ENCODE measurements around the gene TANC2.

Gene TANC2

DNA sequence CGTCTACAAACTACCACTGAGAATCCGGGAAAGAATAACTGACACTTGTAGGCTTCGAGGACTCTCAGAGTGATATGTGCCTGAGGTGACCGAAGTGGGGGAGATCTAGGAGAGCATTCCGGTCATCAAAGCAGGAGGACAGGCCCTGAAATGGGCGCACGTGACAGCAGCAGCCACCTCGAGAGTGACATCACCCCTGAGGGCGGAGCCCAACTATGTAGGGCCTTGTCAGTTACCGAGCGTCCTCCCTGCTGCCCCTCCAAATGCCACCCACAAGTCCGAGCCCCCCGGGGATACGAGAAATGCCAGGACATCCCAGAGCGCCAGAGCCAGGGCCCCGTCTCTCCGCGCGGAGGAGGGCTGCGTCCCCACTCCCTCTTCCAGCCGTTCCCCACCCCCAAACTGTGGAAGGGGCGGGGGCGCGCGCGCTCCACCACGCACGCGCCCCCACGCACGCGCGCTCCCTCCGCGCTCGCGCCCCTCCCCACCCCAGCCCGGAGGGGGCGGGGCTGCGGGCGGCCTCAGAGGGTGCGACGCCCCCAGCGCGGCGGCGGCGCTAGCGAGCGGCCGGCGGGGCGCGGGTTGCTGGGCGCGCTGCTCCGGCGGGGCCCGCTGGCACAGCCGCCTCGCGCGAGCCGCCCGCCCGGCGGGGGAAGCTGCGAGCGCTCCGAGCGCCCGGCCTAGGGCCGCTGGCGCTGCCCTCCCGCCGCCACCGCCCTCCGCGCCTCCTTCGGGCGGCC, at the start of gene TANC2:
Gene TANC2 (plus strand): TSS at position 550 of the 740 bp plus-strand sequence. CDS start 43,325 bp downstream, outside the sequence.
- DNase-seq (ENCODE audit: low read depth): peak; percentile 80

DNA sequence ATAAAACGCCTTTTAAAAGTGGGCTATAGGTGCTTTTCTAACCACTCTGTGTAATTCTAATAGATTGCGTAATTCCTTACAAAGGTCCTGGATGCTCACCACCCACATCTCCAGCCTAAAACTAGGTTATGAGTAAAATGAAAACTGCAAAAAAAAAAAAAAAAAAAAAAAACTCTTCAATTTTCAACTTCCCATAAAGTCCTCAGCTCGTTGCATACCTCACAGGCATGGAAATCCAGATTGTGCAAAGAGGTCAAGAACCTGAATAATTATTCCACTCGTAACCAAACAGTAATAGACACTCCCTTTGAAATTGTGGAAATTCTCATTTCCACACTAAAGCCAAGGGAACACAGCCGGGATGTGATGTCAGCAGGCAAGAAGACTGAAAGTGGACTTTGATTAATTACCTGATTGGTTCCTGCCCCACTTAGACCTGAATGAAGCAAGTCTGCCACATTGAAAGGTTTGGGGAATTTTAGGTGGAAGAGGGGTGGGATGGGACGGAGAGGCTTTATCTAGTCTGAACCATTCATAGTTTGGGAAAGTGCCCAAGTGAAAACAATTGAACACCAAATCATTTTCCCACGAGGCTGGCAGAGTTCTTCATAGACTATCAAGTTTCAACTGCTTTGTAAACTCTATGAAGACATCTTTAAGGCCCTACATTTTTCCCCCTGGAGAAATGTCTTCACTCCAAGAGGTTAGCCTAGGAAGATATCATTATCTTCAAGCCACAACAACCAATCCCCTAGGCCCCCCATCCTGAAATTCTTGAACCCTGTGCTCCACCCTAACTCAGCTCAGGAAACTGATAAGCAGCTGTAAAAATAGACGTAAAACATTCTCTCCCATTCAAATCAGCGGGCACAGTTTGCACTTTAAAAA, 49.1 kb upstream of the TANC2 start:
- peak; percentile 55 for DNase-seq (ENCODE audit: low read depth)

DNA sequence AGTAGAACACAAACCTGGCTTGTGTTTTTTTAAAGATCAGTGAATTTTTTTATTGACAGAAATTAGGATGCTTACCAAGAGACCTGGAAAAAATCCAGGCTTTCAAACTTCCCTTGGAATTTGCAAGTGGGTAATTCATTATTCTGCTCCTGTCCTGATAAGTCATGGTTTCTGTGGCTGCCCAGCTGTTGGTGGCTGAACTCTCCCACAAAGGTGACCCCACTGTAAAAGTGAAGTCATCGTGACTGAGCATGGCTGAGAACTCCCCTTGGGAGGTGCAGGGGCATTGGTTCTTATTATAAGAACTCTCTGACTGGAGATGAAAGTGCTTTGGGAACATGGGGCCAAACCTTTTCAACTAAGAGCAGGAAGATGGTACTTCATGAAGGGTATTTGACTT, 46.6 kb upstream of the TANC2 start:
- DNase-seq (ENCODE audit: low read depth): peak; percentile 41

GRCh38 chr17:62920300-62920699, 45.7 kb upstream of the TANC2 start:
- no peak for DNase-seq (ENCODE audit: low read depth)

- no peak for DNase-seq (ENCODE audit: low read depth)
Observed at GRCh38 chr17:62921817-62922216, 44.2 kb upstream of the TANC2 start.

GRCh38 chr17:62923258-62924150, 42.5 kb upstream of the TANC2 start:
- no peak for DNase-seq (ENCODE audit: low read depth)

- no peak for DNase-seq (ENCODE audit: low read depth)
Observed at GRCh38 chr17:62925267-62925836, 40.7 kb upstream of the TANC2 start.

DNA sequence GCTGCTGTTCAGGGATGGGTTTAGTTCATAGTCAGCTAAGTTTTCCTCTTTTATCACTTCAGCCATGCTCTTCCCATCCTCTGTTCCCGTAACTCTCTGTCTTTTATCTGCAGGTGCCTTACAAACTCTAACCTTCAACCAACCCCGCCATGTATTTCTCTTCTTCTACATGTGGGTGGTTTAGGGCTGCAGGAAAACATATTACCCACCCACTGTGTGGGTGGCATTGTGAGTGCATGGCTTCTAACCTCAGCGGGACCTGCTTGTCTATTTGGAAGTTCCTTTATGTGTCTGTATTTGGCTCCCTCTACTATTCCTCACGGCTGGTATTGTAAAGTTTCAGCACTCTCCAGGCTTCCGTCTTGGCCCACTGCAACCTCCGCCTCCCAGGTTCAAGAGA, 39.0 kb upstream of the TANC2 start:
- DNase-seq (ENCODE audit: low read depth): no peak

GRCh38 chr17:62929320-62929719, 36.7 kb upstream of the TANC2 start:
- no peak for DNase-seq (ENCODE audit: low read depth)

DNA sequence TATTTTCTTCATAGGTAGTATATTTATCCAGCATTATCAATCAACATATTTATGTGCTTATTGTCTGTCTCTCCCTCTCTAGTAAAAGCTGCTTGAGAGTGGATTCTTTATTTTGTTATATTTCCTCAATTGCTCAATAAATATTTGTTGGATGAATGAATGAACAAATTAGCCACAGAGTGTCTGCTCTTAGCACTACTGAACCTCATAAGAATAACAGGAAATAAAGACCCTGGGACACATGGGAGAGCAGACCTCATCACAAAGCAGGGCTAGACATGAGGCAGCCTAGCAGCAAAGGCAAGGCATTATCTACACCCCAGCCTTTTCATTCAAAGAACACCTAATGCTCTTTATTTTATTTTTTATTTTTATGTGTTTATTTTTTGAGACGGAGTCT, 34.9 kb upstream of the TANC2 start:
- DNase-seq (ENCODE audit: low read depth): peak; percentile 60

DNA sequence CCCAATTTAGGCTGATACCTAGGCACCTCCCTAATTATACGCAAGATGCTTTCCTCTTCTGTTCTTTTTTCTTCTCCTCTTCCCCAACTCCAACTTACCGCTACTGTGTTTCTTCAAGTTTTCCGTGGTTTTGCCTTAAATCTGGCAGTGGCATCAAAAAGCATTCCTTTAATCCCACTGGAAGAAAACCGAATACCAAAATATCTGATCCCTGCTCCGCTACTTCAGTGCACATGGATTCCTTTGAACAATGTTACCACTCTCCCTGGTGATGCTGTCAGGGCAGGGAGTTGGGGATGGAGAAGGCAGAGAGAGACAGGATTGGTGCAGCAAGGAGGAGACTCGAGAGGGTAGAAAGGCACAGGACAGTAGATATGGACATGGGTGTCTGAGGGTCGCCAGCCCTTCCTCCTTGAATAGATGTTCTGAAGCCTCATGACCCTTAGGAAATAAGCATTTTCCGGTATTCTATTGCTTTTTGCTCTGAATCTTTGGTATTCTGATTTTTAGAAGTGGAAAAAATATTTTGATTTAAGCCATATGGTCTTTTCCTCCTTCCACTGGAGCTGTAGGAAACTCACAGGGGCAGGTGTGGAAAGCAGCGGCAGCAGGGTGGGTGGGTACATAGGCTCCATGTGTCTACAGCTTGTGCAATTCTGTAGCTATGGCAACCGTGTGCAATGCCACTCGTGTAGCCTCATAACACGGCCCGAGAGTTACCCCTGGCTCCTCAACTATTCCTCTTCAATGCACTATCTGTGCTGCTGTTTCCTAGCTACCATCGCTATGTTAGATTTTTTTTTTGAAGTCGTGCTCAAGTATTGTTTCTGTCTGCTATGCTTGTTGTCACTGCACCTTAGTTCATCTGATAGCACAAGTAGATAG, 32.3 kb upstream of the TANC2 start:
- no peak for DNase-seq (ENCODE audit: low read depth)

- DNase-seq (ENCODE audit: low read depth): no peak
Observed at GRCh38 chr17:62935098-62935497, 30.9 kb upstream of the TANC2 start.

- DNase-seq (ENCODE audit: low read depth): no peak
Observed at GRCh38 chr17:62935523-62935922, 30.5 kb upstream of the TANC2 start.

DNA sequence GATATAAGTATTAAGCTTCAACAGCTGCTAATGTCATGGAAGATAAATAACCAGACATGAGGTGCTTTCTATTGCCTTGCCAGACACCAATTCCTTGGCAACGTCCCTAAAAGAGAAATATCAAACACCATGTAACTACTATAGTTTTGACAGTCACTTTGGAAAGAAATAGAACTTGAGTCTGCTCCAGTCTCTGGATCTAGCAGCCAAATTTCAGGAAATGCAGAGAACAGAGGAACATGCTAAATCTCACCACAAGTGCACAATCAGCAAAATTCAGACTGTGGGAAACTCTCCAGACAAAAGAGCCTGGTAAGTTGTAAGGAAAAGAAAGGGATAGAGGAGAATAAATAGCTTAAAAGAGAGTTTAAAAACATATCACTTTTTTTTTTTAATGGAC, 28.4 kb upstream of the TANC2 start:
- DNase-seq (ENCODE audit: low read depth): no peak

GRCh38 chr17:62941358-62941991, 24.6 kb upstream of the TANC2 start:
- no peak for DNase-seq (ENCODE audit: low read depth)

GRCh38 chr17:62948370-62948769, 17.7 kb upstream of the TANC2 start:
- no peak for DNase-seq (ENCODE audit: low read depth)

DNA sequence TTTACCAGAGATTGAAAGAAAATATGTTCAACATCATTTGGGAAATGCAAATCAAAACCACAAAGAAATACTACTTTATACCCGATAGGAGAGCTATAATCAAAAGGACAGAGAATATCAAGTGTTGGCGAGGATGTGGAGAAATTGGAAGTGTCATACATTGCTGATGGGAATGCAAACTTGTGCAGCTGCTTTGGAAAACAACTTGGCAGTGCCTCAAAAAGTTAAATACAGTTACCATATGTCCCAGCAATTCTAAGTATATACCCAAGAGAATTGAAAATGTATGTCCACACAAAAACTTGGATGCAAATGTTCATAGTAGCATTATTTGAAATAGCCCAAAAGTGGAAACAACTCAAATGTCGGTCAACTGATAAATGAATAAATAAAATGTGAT, 17.0 kb upstream of the TANC2 start:
- no peak for DNase-seq (ENCODE audit: low read depth)

- peak; percentile 56 for DNase-seq (ENCODE audit: low read depth)
Observed at GRCh38 chr17:62950067-62950466, 16.0 kb upstream of the TANC2 start.

- peak; percentile 41 for DNase-seq (ENCODE audit: low read depth)
Observed at GRCh38 chr17:62955841-62956352, 10.1 kb upstream of the TANC2 start.

GRCh38 chr17:62963296-62963695, 2.7 kb upstream of the TANC2 start:
- DNase-seq (ENCODE audit: low read depth): peak; percentile 67

Measured in iris pigment epithelial cell (primary cell).